Bone marrow (tissue), 2 donors: ENCODE data around the gene MEF2D.

Experiments used
- DNase-seq, 2 donors: peaks; one replicate each; lab custom pipeline; 2025; lab: John Stamatoyannopoulos, UW

Gene MEF2D

GRCh38 chr1:156425943-156426342 lies 74.6 kb downstream of the MEF2D start:
- DNase-seq, result no peak

GRCh38 chr1:156424806-156425432 lies 75.7 kb downstream of the MEF2D start:
- DNase-seq, result no peak

- no peak for DNase-seq
Measured at GRCh38 chr1:156423422-156424352, 76.9 kb downstream of the MEF2D start.

- DNase-seq, result no peak
Measured at GRCh38 chr1:156422602-156423091, 77.9 kb downstream of the MEF2D start.

GRCh38 chr1:156421939-156422601 lies 78.5 kb downstream of the MEF2D start:
- no peak for DNase-seq

GRCh38 chr1:156421062-156421938 lies 79.3 kb downstream of the MEF2D start:
- DNase-seq, result peak in 1 of 2 donors; percentile 65

- no peak for DNase-seq
Measured at GRCh38 chr1:156420205-156421061, 80.1 kb downstream of the MEF2D start.

GRCh38 chr1:156419854-156420204 lies 80.7 kb downstream of the MEF2D start:
- no peak for DNase-seq

GRCh38 chr1:156418416-156419070 lies 82.0 kb downstream of the MEF2D start:
- no peak for DNase-seq

GRCh38 chr1:156417401-156418020 lies 83.1 kb downstream of the MEF2D start:
- no peak for DNase-seq

GRCh38 chr1:156416993-156417392 lies 83.6 kb downstream of the MEF2D start:
- no peak for DNase-seq

GRCh38 chr1:156414461-156415064 lies 86.0 kb downstream of the MEF2D start:
- DNase-seq, result no peak
